AG04450 (cell line): ENCODE data around the gene DAPK2. TPM values are rescaled to one million over a fixed set of nuclear protein-coding genes. Genes with fewer than 3 reads are reported as not detected.
A peak's percentile ranks its signal among the peaks of the same experiment; 100 is the strongest.

ENCODE experiments used
- CTCF ChIA-PET: fragments of 300-600, 350-600 bp; formaldehyde crosslinking; extraction: SDS; loops from one replicate; lab custom pipeline; 2022; ENCODE audit warnings: antibody characterized with exemption, inconsistent platforms; lab: Charles Lee
- POLR2A ChIA-PET: fragments of 350-600 bp; formaldehyde crosslinking; extraction: SDS; loops from one replicate; lab custom pipeline; 2021; ENCODE audit warnings: antibody characterized with exemption, inconsistent platforms; lab: Yijun Ruan, JAX
- DNase-seq: peaks from one replicate; pipeline ENCODE4 v3.0.0-alpha.2; 2011; ENCODE audit warnings: low read depth, low spot score
- H3K27ac ChIP-seq: one replicate; pipeline ENCODE4 v1.5.1; 2012; ENCODE audit warnings: low read depth, low read length, control low read depth
- H3K27me3 ChIP-seq: one replicate; pipeline ENCODE4 v1.6.0; 2012; ENCODE audit warnings: low read length; ENCODE audit not compliant: control insufficient read depth, insufficient read depth
- H3K4me3 ChIP-seq: 2 replicates; pipeline ENCODE4 v1.5.1; 2011; ENCODE audit warnings: mild to moderate bottlenecking, low read depth, low read length, control low read depth
- H3K9me3 ChIP-seq: 2 replicates; pipeline ENCODE4 v1.5.1; 2012; ENCODE audit warnings: low read length; ENCODE audit not compliant: control insufficient read depth, insufficient read depth
- CTCF ChIP-seq: IDR thresholded peaks from 2 replicates; pipeline ENCODE4 v1.5.1; 2011; ENCODE audit warnings: low read depth, low read length, control low read depth, inconsistent platforms
- polyA plus RNA-seq: library from polyadenylated mRNA; depleted of rRNA; stranded (reverse); fragments of >200 nt; gene quantifications from 2 replicates; pipeline ENCODE4 v1.2.3, GENCODE V29; 2011

The DAPK2 gene
- polyA plus RNA-seq, 1 experiment: 0.42 TPM

GRCh38 chr15:63977119-63977518 is 69.2 kb downstream of the DAPK2 start:
- TF ChIP-seq CTCF: no peak
- Histone ChIP-seq H3K4me3 (no peak overlapping the region), H3K27ac (no peak overlapping the region), H3K27me3 (peaks cover 2% of the 10 kb centered on the region), H3K9me3 (no peaks in the 10 kb centered on the region)
- no peak for DNase-seq
- ChIA-PET POLR2A (no interaction called here), CTCF (interaction anchor here (0.9 to 1.9 kb wide), 2 partner anchors 32 to 70 kb away, joined by 3 to 7 read pairs; no protein-coding TSS in a partner anchor)

GRCh38 chr15:63974021-63974420 is 72.3 kb downstream of the DAPK2 start:
- CTCF ChIA-PET: no interaction called here
- H3K9me3 ChIP-seq: no peaks in the 10 kb centered on the region
- no peak for TF ChIP-seq CTCF
- no peak overlapping the region for H3K4me3 ChIP-seq
- POLR2A ChIA-PET: no interaction called here
- no peak for DNase-seq
- H3K27me3 ChIP-seq: no peaks in the 10 kb centered on the region
- H3K27ac ChIP-seq: no peak overlapping the region

- POLR2A ChIA-PET: no interaction called here
- DNase-seq: no peak
Observed at GRCh38 chr15:63973212-63974009, 72.9 kb downstream of the DAPK2 start.

GRCh38 chr15:63972801-63973200 is 73.5 kb downstream of the DAPK2 start:
- no peaks in the 10 kb centered on the region for H3K9me3 ChIP-seq
- H3K27me3 ChIP-seq: peaks cover 4% of the 10 kb centered on the region
- no peak for DNase-seq
- no peak for TF ChIP-seq CTCF
- H3K4me3 ChIP-seq: no peak overlapping the region
- H3K27ac ChIP-seq: no peak overlapping the region
- ChIA-PET POLR2A (no interaction called here), CTCF (interaction anchor here (0.7 to 1.1 kb wide), 2 partner anchors 27 to 123 kb away, joined by 3 to 4 read pairs; partner anchors contain the start of gene SNX1)

More at GRCh38 chr15:63973212-63974009, 72.9 kb downstream of the DAPK2 start:
- H3K9me3 ChIP-seq: no peaks in the 10 kb centered on the region
- H3K27ac ChIP-seq: no peak overlapping the region
- CTCF ChIA-PET: interaction anchor here (0.7 kb wide), 1 partner anchor 122 kb away, joined by 4 read pairs; the partner anchor contains the start of gene SNX1
- H3K27me3 ChIP-seq: peaks cover 2% of the 10 kb centered on the region
- H3K4me3 ChIP-seq: no peak overlapping the region
- TF ChIP-seq CTCF: no peak

GRCh38 chr15:63971904-63972303 is 74.4 kb downstream of the DAPK2 start:
- ChIA-PET POLR2A (no interaction called here), CTCF (interaction anchor here (1.1 kb wide), 1 partner anchor 26 kb away, joined by 3 read pairs; no protein-coding TSS in a partner anchor)
- Histone ChIP-seq H3K4me3 (no peak overlapping the region), H3K27me3 (peaks cover 8% of the 10 kb centered on the region), H3K9me3 (no peaks in the 10 kb centered on the region), H3K27ac (peak overlapping the region; percentile 31)
- TF ChIP-seq CTCF: no peak
- DNase-seq: no peak
